Measurements from ENCODE around the gene BCAR3.
"Not testable (repeated sequence)": the region's sequence is repeated elsewhere in the genome, so short reads cannot be mapped to it uniquely, and the experiment has no call there.

BCAR3 gene

GRCh38 chr1:93686504-93687250 is 5.0 kb upstream of the BCAR3 start:
- no peaks in the 10 kb centered on the region for H3K9me3 Mint-ChIP-seq
- peaks cover 4% of the 10 kb centered on the region for H3K4me1 Mint-ChIP-seq (ENCODE audit: low read depth)
- H3K36me3 Mint-ChIP-seq (ENCODE audit: low read depth): no peaks in the 10 kb centered on the region
- H3K4me3 Mint-ChIP-seq: no peak overlapping the region
- H3K27ac Mint-ChIP-seq: no peak overlapping the region
- peaks cover 64% of the 10 kb centered on the region for H3K27me3 Mint-ChIP-seq (ENCODE audit: low read depth)

GRCh38 chr1:93685918-93686317 is 4.3 kb upstream of the BCAR3 start:
- Mint-ChIP-seq H3K27me3 (ENCODE audit: low read depth) (peaks cover 66% of the 10 kb centered on the region), H3K4me3 (no peak overlapping the region), H3K27ac (no peak overlapping the region), H3K36me3 (ENCODE audit: low read depth) (no peaks in the 10 kb centered on the region), H3K9me3 (no peaks in the 10 kb centered on the region), H3K4me1 (ENCODE audit: low read depth) (peaks cover 4% of the 10 kb centered on the region)

GRCh38 chr1:93683234-93683633 is 1.6 kb upstream of the BCAR3 start:
- H3K9me3 Mint-ChIP-seq: no peaks in the 10 kb centered on the region
- no peak overlapping the region for H3K27ac Mint-ChIP-seq
- peaks cover 78% of the 10 kb centered on the region for H3K27me3 Mint-ChIP-seq (ENCODE audit: low read depth)
- H3K36me3 Mint-ChIP-seq (ENCODE audit: low read depth): no peaks in the 10 kb centered on the region
- H3K4me3 Mint-ChIP-seq: no peak overlapping the region
- H3K4me1 Mint-ChIP-seq (ENCODE audit: low read depth): peaks cover 8% of the 10 kb centered on the region

- H3K27ac Mint-ChIP-seq: no peak overlapping the region
- H3K4me3 Mint-ChIP-seq: peak overlapping the region; percentile 81
- no peaks in the 10 kb centered on the region for H3K9me3 Mint-ChIP-seq
- peaks cover 8% of the 10 kb centered on the region for H3K4me1 Mint-ChIP-seq (ENCODE audit: low read depth)
- H3K27me3 Mint-ChIP-seq (ENCODE audit: low read depth): peaks cover 82% of the 10 kb centered on the region
- no peaks in the 10 kb centered on the region for H3K36me3 Mint-ChIP-seq (ENCODE audit: low read depth)
Measured at GRCh38 chr1:93681989-93682412, 364 bp upstream of the BCAR3 start.

DNA sequence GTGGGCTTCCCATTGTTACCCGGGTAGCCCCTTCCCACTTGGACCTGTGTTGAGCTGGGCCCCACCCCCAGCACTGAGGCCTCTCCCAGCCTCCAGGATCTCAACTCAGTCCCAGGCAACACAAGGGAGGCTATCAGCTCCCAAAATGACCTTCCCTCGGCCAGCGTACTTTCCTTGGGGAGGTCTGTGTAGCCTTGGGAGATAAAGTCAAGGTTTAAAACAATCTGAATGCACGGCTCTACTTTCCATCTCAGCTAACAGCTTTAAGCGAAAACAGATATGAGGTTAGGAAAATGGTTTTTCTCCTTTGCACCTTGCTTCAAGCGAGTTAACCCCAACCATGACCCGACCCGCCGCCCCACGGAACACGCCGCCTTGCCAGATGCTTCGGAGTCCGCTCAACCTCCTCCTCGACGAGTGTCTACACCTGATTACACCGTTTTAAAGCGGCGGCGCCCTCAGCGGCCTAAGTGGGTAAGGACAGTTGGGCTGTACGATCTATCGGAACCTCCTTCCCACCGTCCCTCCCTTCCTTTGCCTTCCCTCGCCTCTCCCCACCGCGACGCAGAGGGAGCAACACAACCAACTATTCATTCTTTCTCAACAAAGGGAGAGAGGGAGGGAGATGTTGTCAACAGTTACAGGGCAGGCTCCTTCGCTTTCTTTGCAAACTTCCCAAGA is 1.1 kb downstream of the BCAR3 start:
- Mint-ChIP-seq H3K27me3 (ENCODE audit: low read depth) (peaks cover 82% of the 10 kb centered on the region), H3K4me3 (peak overlapping the region; percentile 79), H3K9me3 (no peaks in the 10 kb centered on the region), H3K4me1 (ENCODE audit: low read depth) (peaks cover 8% of the 10 kb centered on the region), H3K36me3 (ENCODE audit: low read depth) (no peaks in the 10 kb centered on the region), H3K27ac (no peak overlapping the region)

GRCh38 chr1:93680076-93680419 is 1.6 kb downstream of the BCAR3 start:
- H3K9me3 Mint-ChIP-seq: no peaks in the 10 kb centered on the region
- H3K27me3 Mint-ChIP-seq (ENCODE audit: low read depth): peaks cover 81% of the 10 kb centered on the region
- H3K4me1 Mint-ChIP-seq (ENCODE audit: low read depth): peaks cover 8% of the 10 kb centered on the region
- no peaks in the 10 kb centered on the region for H3K36me3 Mint-ChIP-seq (ENCODE audit: low read depth)
- H3K27ac Mint-ChIP-seq: no peak overlapping the region
- no peak overlapping the region for H3K4me3 Mint-ChIP-seq

DNA sequence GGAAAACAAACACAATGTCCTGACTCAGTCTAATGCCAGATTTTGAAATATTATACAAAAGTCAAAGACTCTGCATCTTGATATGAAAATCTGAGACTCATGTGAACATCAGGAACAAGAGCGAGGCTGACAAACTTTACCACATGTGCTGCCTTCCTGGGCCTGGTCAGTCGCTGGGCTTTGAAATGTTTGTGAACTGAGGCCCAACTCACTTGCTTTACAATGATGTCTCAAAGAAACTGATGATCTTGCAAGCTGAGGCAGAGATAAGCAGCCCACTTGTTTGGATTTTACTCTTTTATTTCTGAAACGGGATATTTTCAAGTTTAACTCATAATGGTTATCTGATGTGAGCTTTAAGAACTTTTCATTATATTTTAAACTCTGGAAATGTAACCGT is 2.1 kb downstream of the BCAR3 start:
- H3K4me1 Mint-ChIP-seq (ENCODE audit: low read depth): peaks cover 8% of the 10 kb centered on the region
- no peak overlapping the region for H3K4me3 Mint-ChIP-seq
- peaks cover 81% of the 10 kb centered on the region for H3K27me3 Mint-ChIP-seq (ENCODE audit: low read depth)
- no peaks in the 10 kb centered on the region for H3K9me3 Mint-ChIP-seq
- no peaks in the 10 kb centered on the region for H3K36me3 Mint-ChIP-seq (ENCODE audit: low read depth)
- H3K27ac Mint-ChIP-seq: no peak overlapping the region

- H3K27me3 Mint-ChIP-seq (ENCODE audit: low read depth): peaks cover 77% of the 10 kb centered on the region
Measured at GRCh38 chr1:93678946-93679480, 2.6 kb downstream of the BCAR3 start.

GRCh38 chr1:93678491-93678890 is 3.1 kb downstream of the BCAR3 start:
- Mint-ChIP-seq H3K9me3 (no peaks in the 10 kb centered on the region), H3K27me3 (ENCODE audit: low read depth) (peaks cover 72% of the 10 kb centered on the region), H3K27ac (no peak overlapping the region), H3K4me1 (ENCODE audit: low read depth) (peaks cover 8% of the 10 kb centered on the region), H3K4me3 (no peak overlapping the region), H3K36me3 (ENCODE audit: low read depth) (no peaks in the 10 kb centered on the region)

More at GRCh38 chr1:93678946-93679480, 2.6 kb downstream of the BCAR3 start:
- Mint-ChIP-seq H3K4me1 (ENCODE audit: low read depth) (peaks cover 8% of the 10 kb centered on the region), H3K27ac (no peak overlapping the region), H3K9me3 (no peaks in the 10 kb centered on the region), H3K36me3 (ENCODE audit: low read depth) (no peaks in the 10 kb centered on the region), H3K4me3 (no peak overlapping the region)

- peaks cover 8% of the 10 kb centered on the region for H3K4me1 Mint-ChIP-seq (ENCODE audit: low read depth)
Measured at GRCh38 chr1:93677729-93678128, 3.9 kb downstream of the BCAR3 start.

DNA sequence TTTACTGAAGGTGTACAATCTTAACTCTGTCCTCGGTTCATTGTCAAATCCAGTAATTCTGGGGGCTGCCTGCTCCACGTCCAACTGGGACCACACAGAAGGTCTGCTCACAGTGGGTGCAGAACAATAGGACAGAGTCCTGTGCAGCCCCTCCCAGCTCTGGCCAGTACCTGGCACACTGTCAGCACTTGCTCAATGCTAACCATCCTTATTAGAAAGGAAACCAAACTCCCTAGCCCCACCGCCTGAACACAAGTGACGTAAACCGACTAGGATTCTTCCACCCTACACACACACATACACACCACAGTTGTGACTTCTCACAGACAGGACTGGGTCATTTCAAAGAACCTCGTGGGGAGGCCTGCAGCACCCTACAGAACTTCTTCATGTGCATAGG is 5.2 kb downstream of the BCAR3 start:
- H3K36me3 Mint-ChIP-seq (ENCODE audit: low read depth): no peaks in the 10 kb centered on the region
- peaks cover 4% of the 10 kb centered on the region for H3K4me1 Mint-ChIP-seq (ENCODE audit: low read depth)
- H3K27me3 Mint-ChIP-seq (ENCODE audit: low read depth): peaks cover 62% of the 10 kb centered on the region
- H3K4me3 Mint-ChIP-seq: no peak overlapping the region
- H3K27ac Mint-ChIP-seq: no peak overlapping the region
- no peaks in the 10 kb centered on the region for H3K9me3 Mint-ChIP-seq

More at GRCh38 chr1:93677729-93678128, 3.9 kb downstream of the BCAR3 start:
- H3K4me3 Mint-ChIP-seq: no peak overlapping the region
- no peaks in the 10 kb centered on the region for H3K9me3 Mint-ChIP-seq
- H3K36me3 Mint-ChIP-seq (ENCODE audit: low read depth): no peaks in the 10 kb centered on the region
- no peak overlapping the region for H3K27ac Mint-ChIP-seq
- peaks cover 72% of the 10 kb centered on the region for H3K27me3 Mint-ChIP-seq (ENCODE audit: low read depth)

DNA sequence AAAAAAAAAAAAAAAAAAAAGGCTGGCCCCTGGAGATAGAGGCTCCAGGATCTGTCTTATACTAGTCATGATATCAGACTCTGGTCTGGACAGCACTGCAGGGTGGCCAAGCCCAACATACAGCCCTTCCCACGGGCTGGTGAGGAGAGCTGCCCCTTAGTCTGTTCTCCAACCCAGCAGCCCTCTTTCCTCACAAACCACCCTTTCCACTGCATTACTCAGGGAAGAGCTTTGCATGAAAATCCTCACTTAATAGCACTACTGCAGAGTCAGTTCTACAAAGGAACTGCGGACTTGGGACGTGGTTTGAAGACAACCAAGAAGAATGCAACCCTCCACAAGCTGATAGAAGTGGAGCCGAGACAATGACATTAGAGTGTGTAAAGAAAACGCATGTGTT is 5.7 kb downstream of the BCAR3 start:
- Mint-ChIP-seq H3K27ac (no peak overlapping the region), H3K36me3 (ENCODE audit: low read depth) (no peaks in the 10 kb centered on the region), H3K9me3 (no peaks in the 10 kb centered on the region), H3K4me3 (no peak overlapping the region), H3K4me1 (ENCODE audit: low read depth) (peaks cover 4% of the 10 kb centered on the region), H3K27me3 (ENCODE audit: low read depth) (peaks cover 62% of the 10 kb centered on the region)

- Mint-ChIP-seq H3K4me3 (no peak overlapping the region), H3K27me3 (ENCODE audit: low read depth) (peaks cover 55% of the 10 kb centered on the region), H3K27ac (no peak overlapping the region), H3K9me3 (no peaks in the 10 kb centered on the region), H3K4me1 (ENCODE audit: low read depth) (no peaks in the 10 kb centered on the region), H3K36me3 (ENCODE audit: low read depth) (no peaks in the 10 kb centered on the region)
Measured at GRCh38 chr1:93675271-93675670, 6.4 kb downstream of the BCAR3 start.

DNA sequence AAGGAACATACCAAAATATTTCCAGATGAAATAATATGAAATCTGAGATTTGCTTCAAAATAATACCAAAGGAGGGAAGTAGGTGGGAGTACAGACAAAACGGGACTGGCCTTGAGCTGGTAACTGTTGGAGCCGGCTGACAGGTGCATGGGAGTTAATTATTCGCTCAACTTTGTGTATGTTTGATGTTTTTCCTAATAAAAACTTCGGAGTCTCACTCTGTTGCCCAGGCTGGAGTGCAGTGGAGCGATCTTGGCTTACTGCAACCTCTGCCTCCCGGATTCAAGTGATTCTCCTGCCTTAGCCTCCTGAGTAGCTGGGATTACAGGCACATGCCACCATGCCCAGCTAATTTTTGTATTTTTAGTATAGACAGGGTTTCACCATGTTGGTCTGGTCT is 7.6 kb downstream of the BCAR3 start:
- H3K27ac Mint-ChIP-seq; H3K36me3 Mint-ChIP-seq (ENCODE audit: low read depth); H3K4me3 Mint-ChIP-seq; H3K9me3 Mint-ChIP-seq; H3K4me1 Mint-ChIP-seq (ENCODE audit: low read depth): not testable (repeated sequence)
- peaks cover 43% of the 10 kb centered on the region for H3K27me3 Mint-ChIP-seq (ENCODE audit: low read depth)

DNA sequence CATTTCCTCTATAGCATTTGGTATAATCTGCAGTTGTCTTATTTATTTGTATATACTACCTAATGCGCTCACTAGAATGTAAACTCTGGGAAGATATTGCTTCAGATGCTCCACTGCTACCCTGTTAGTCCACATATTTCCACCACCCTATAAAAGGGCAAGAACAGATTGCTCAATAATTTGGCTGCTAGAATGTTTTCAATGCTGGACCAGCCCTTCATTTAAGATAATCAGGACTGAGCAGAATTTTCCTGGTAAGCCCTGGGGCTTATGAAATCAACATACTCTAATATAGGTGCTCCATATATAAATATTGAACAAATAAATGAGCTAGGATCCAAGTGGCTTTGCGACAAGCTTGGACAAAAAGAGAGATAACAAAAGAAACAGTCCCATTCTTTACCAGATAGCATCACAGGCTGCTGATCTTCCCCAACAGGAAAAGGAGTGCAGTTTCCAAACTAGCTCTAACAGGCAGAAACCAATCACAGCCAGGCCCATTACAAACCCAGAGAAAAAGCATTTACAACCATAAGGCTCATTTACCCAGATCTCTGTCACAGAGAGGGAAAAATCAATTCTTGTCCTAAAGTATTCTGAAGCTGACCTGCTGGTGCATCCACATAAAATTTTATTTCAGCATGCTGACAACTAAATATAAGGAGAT is 8.3 kb downstream of the BCAR3 start:
- H3K36me3 Mint-ChIP-seq (ENCODE audit: low read depth): no peaks in the 10 kb centered on the region
- H3K27ac Mint-ChIP-seq: no peak overlapping the region
- H3K4me1 Mint-ChIP-seq (ENCODE audit: low read depth): no peaks in the 10 kb centered on the region
- H3K9me3 Mint-ChIP-seq: no peaks in the 10 kb centered on the region
- peaks cover 38% of the 10 kb centered on the region for H3K27me3 Mint-ChIP-seq (ENCODE audit: low read depth)
- no peak overlapping the region for H3K4me3 Mint-ChIP-seq

Data from T-helper 1 cell treated with Interleukin-12 subunit alpha and Interleukin-12 subunit beta and Interleukin-4 antibody, amounts not matched to agents 30 μg/mL and 1 μg/mL, for 36 hours (primary cell).